ENCODE data around the gene CAMKMT. TPM values are rescaled to one million over a fixed set of nuclear protein-coding genes. Genes with fewer than 3 reads are reported as not detected.

Gene CAMKMT
- total and polyA plus RNA-seq, 9 of the 15 experiments (the other 6 are each of a cell fraction or from before 2014, with no cell fraction given) = 1.6 to 15.3 (median 7.4) TPM

DNA sequence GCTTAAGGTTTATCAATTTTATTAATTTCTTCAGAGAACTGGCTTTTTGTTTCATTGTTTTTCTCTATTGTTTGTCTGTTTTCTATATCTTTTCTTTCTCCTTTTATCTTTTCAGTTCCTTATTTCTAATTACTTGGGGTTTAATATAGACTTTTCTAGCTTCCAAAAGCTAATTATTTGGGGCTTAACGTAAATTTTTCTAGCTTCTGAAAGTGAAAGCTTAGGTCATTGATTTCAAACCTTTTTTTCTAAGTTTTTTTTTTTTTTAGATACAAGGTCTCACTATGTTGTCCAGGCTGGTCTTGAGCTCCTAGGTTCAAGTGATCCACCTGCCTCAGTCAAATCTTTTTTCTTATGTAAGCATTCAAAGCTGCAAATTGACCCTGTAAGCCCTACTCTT is 266.6 kb downstream of the CAMKMT start:
- no peaks in the 10 kb centered on the region for H3K36me3 ChIP-seq (ENCODE audit: control insufficient read depth, insufficient read depth, low read length)
- H3K4me1 ChIP-seq (replicated peaks in 1 of 2; ENCODE audit: control insufficient read depth in 2 of 2, insufficient read depth in 2 of 2, low read length in 2 of 2) = no peaks in the 10 kb centered on the region
- no peak overlapping the region for H3K4me2 ChIP-seq (ENCODE audit: insufficient read depth, low read length)
- intact Hi-C loops (cut with micrococcal nuclease) = no loop called here
- H3K9me1 ChIP-seq (ENCODE audit: control insufficient read depth, insufficient read depth, low read length) = no peaks in the 10 kb centered on the region
- no peaks in the 10 kb centered on the region for H3K79me2 ChIP-seq (ENCODE audit: control insufficient read depth, insufficient read depth, low read length)
- no TSS peak for BruUV-seq (replicated peaks)
- DNase-seq (ENCODE audit: extremely low read depth in 1 of 4, low spot score in 3 of 4) = no peak
- ChIA-PET CTCF (ENCODE audit: low intra/inter-chr PET ratio) (no interaction called here), POLR2A (no interaction called here)
- H3K27ac ChIP-seq (ENCODE audit: extremely low read depth, low read depth, low read length) = no peak overlapping the region
- in situ Hi-C loops (cut with MboI) = no loop called here
- no peak overlapping the region for H3K4me3 ChIP-seq
- ATAC-seq = no peak
- no peaks in the 10 kb centered on the region; the same call in 1 of the 2 replicates for H3K9me3 ChIP-seq (replicated peaks; ENCODE audit: control insufficient read depth, insufficient read depth, low read depth, low read length)
- H4K20me1 ChIP-seq (replicated peaks; ENCODE audit: control insufficient read depth, insufficient read depth, low read length) = no peaks in the 10 kb centered on the region
- H2AFZ ChIP-seq (ENCODE audit: low read depth, low read length) = no peak overlapping the region
- WGBS (ENCODE audit: insufficient coverage, low coverage, missing lambda C conversion rate) = 7% methylated on average over 1 of the region's 1 CpG
- H3K9ac ChIP-seq (ENCODE audit: insufficient read depth in 1 of 2, low read depth in 2 of 2, low read length in 2 of 2) = no peak overlapping the region
- TF ChIP-seq, protein P1, sequence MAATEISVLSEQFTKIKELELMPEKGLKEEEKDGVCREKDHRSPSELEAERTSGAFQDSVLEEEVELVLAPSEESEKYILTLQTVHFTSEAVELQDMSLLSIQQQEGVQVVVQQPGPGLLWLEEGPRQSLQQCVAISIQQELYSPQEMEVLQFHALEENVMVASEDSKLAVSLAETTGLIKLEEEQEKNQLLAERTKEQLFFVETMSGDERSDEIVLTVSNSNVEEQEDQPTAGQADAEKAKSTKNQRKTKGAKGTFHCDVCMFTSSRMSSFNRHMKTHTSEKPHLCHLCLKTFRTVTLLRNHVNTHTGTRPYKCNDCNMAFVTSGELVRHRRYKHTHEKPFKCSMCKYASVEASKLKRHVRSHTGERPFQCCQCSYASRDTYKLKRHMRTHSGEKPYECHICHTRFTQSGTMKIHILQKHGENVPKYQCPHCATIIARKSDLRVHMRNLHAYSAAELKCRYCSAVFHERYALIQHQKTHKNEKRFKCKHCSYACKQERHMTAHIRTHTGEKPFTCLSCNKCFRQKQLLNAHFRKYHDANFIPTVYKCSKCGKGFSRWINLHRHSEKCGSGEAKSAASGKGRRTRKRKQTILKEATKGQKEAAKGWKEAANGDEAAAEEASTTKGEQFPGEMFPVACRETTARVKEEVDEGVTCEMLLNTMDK (IDR thresholded peaks at IDR 0.05; ENCODE audit: borderline replicate concordance, insufficient read depth, low read depth, low read length, poor library complexity, severe bottlenecking) = no peak
- TF ChIP-seq, protein P2, sequence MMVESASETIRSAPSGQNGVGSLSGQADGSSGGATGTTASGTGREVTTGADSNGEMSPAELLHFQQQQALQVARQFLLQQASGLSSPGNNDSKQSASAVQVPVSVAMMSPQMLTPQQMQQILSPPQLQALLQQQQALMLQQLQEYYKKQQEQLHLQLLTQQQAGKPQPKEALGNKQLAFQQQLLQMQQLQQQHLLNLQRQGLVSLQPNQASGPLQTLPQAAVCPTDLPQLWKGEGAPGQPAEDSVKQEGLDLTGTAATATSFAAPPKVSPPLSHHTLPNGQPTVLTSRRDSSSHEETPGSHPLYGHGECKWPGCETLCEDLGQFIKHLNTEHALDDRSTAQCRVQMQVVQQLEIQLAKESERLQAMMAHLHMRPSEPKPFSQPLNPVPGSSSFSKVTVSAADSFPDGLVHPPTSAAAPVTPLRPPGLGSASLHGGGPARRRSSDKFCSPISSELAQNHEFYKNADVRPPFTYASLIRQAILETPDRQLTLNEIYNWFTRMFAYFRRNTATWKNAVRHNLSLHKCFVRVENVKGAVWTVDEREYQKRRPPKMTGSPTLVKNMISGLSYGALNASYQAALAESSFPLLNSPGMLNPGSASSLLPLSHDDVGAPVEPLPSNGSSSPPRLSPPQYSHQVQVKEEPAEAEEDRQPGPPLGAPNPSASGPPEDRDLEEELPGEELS (CRISPR knock-in tag; IDR thresholded peaks at IDR 0.05; ENCODE audit: borderline replicate concordance) = no peak
- TF ChIP-seq ARHGAP35 (IDR thresholded peaks at IDR 0.05; ENCODE audit: partially characterized antibody) = no peak
- TF ChIP-seq PHB2 (IDR thresholded peaks at IDR 0.05; ENCODE audit: low read depth) = no peak
- TF ChIP-seq FOXM1 (IDR thresholded peaks at IDR 0.05; ENCODE audit: low read depth) = no peak
- TF ChIP-seq FOXM1 (CRISPR knock-in tag; IDR thresholded peaks at IDR 0.05; ENCODE audit: low read depth) = no peak
- TF ChIP-seq BACH1 (tag; IDR thresholded peaks at IDR 0.05) = no peak
- TF ChIP-seq PHF20 (IDR thresholded peaks at IDR 0.05; ENCODE audit: partially characterized antibody) = no peak
- no peak for TF ChIP-seq L3MBTL2 (IDR thresholded peaks at IDR 0.05)
- TF ChIP-seq, protein P3, sequence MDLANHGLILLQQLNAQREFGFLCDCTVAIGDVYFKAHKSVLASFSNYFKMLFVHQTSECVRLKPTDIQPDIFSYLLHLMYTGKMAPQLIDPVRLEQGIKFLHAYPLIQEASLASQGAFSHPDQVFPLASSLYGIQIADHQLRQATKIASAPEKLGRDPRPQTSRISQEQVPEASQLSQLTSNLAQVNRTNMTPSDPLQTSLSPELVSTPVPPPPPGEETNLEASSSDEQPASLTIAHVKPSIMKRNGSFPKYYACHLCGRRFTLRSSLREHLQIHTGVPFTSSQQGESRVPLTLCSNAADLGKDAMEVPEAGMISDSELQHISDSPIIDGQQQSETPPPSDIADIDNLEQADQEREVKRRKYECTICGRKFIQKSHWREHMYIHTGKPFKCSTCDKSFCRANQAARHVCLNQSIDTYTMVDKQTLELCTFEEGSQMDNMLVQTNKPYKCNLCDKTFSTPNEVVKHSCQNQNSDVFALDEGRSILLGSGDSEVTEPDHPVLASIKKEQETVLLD (IDR thresholded peaks at IDR 0.05) = no peak
- TF ChIP-seq, protein P4, sequence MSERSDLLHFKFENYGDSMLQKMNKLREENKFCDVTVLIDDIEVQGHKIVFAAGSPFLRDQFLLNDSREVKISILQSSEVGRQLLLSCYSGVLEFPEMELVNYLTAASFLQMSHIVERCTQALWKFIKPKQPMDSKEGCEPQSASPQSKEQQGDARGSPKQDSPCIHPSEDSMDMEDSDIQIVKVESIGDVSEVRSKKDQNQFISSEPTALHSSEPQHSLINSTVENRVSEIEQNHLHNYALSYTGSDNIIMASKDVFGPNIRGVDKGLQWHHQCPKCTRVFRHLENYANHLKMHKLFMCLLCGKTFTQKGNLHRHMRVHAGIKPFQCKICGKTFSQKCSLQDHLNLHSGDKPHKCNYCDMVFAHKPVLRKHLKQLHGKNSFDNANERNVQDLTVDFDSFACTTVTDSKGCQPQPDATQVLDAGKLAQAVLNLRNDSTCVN (CRISPR knock-in tag; IDR thresholded peaks at IDR 0.05) = no peak
- no peak for TF ChIP-seq ZSCAN32 (CRISPR knock-in tag; IDR thresholded peaks at IDR 0.05)
- FAIRE-seq = no peak
- H3K27me3 ChIP-seq (ENCODE audit: control insufficient read depth in 2 of 2, insufficient read depth in 2 of 2, low read length in 2 of 2) = no peaks in the 10 kb centered on the region
